HG03442 (cell line): ENCODE measurements around the gene CLTC.
"Not testable (repeated sequence)": the region's sequence is repeated elsewhere in the genome, so short reads cannot be mapped to it uniquely, and the experiment has no call there.

Source experiments
- ATAC-seq: cut with Tn5 transposase; IDR thresholded peaks from one replicate; pipeline ENCODE4 v1.9.1; 2021; ENCODE audit warnings: mild to moderate bottlenecking, moderate library complexity; ENCODE audit not compliant: unreplicated experiment

Gene CLTC

GRCh38 chr17:59619298-59620063, at the start of gene CLTC:
TSS of gene CLTC (plus strand) at chr17:59619895. CDS start at chr17:59620132, 237 bp downstream.
- ATAC-seq, result peak; percentile 79

- ATAC-seq, result no peak
These were observed 47.3 kb upstream of the CLTC start for GRCh38 chr17:59572301-59572924.

- not testable (repeated sequence) for ATAC-seq
These were observed 35.5 kb upstream of the CLTC start for GRCh38 chr17:59584168-59584567.

GRCh38 chr17:59600169-59600568, 19.5 kb upstream of the CLTC start:
- no peak for ATAC-seq

- peak; percentile 55 for ATAC-seq
These were observed 18.6 kb upstream of the CLTC start for GRCh38 chr17:59601130-59601529.

- ATAC-seq, result no peak
These were observed 12.6 kb upstream of the CLTC start for GRCh38 chr17:59607061-59607460.

GRCh38 chr17:59607817-59608403, 11.8 kb upstream of the CLTC start:
- ATAC-seq, result no peak

GRCh38 chr17:59611503-59611902, 8.2 kb upstream of the CLTC start:
- no peak for ATAC-seq

- no peak for ATAC-seq
These were observed 3.3 kb upstream of the CLTC start for GRCh38 chr17:59616253-59616920.

- no peak for ATAC-seq
These were observed 2.5 kb upstream of the CLTC start for GRCh38 chr17:59617156-59617732.

GRCh38 chr17:59619035-59619297, 729 bp upstream of the CLTC start:
- ATAC-seq, result no peak

GRCh38 chr17:59620064-59620359, 317 bp downstream of the CLTC start:
- no peak for ATAC-seq

GRCh38 chr17:59620518-59621259, 994 bp downstream of the CLTC start:
- no peak for ATAC-seq

GRCh38 chr17:59621771-59622170, 2.1 kb downstream of the CLTC start:
- ATAC-seq, result no peak

- no peak for ATAC-seq
These were observed 3.5 kb downstream of the CLTC start for GRCh38 chr17:59623151-59623550.

GRCh38 chr17:59626756-59627155, 7.1 kb downstream of the CLTC start:
- no peak for ATAC-seq

- no peak for ATAC-seq
These were observed 7.6 kb downstream of the CLTC start for GRCh38 chr17:59627274-59627673.

GRCh38 chr17:59627770-59628171, 8.1 kb downstream of the CLTC start:
- ATAC-seq, result no peak

GRCh38 chr17:59629174-59629573, 9.5 kb downstream of the CLTC start:
- no peak for ATAC-seq

GRCh38 chr17:59631276-59631675, 11.6 kb downstream of the CLTC start:
- ATAC-seq, result no peak

GRCh38 chr17:59632398-59632797, 12.7 kb downstream of the CLTC start:
- no peak for ATAC-seq
